Gastroesophageal sphincter (tissue), 4 donors: ENCODE data around the gene HOXA1. TPM values are rescaled to one million over a fixed set of nuclear protein-coding genes. Genes with fewer than 3 reads are reported as not detected.

Experiments used
- ATAC-seq: fragments of 150-250 bp; one replicate; pipeline ENCODE4 v1.9.1; 2016; ENCODE audit warnings: mild to moderate bottlenecking, moderate library complexity
- H3K27ac ChIP-seq, 4 donors: fragments of 200-600 bp; sonication (generic) in 3 of 4; 1 replicate in 3 of 4; 2 replicates in 1 of 4; pipeline ENCODE4 v1.5.1; 2016 to 2019
- H3K27me3 ChIP-seq: fragments of 200-600 bp; sonication (generic); one replicate; pipeline ENCODE4 v1.5.1; 2019
- H3K36me3 ChIP-seq, 2 donors: fragments of 200-600 bp; sonication (generic); one replicate each; pipeline ENCODE4 v1.5.1; 2019; ENCODE audit warnings: control low read depth in 1 of 2
- H3K4me1 ChIP-seq, 3 donors: fragments of 200-600 bp; sonication (generic); 1 replicate in 2 of 3; 2 replicates in 1 of 3; pipeline ENCODE4 v1.5.1; 2016 to 2019; ENCODE audit warnings: control low read depth in 2 of 3
- H3K4me3 ChIP-seq, 2 donors: fragments of 200-600 bp; sonication (generic); one replicate each; pipeline ENCODE4 v1.5.1; 2019; ENCODE audit warnings: mild to moderate bottlenecking in 1 of 2, moderate library complexity in 1 of 2
- H3K9me3 ChIP-seq, 3 donors: fragments of 200-600 bp; sonication (generic); one replicate each; pipeline ENCODE4 v1.5.1; 2017 to 2019; ENCODE audit warnings: control low read depth in 2 of 3
- CTCF ChIP-seq, 4 experiments: fragments of 200-600 bp in 2 of 4; fragments of 450-650 bp in 2 of 4; sonication (generic) in 1 of 4; IDR thresholded peaks; one replicate each; pipeline ENCODE4 v1.5.1; 2017 to 2019; ENCODE audit warnings: antibody characterized with exemption in 4 of 4, mild to moderate bottlenecking in 2 of 4, moderate library complexity in 2 of 4
- EP300 ChIP-seq: sonication (generic); formaldehyde crosslinking; IDR thresholded peaks from one replicate; pipeline ENCODE4 v1.6.1; 2017; ENCODE audit warnings: antibody characterized with exemption, mild to moderate bottlenecking
- POLR2A ChIP-seq, 2 donors: fragments of 450-650 bp; IDR thresholded peaks; one replicate each; pipeline ENCODE4 v1.6.1; 2017; ENCODE audit warnings: antibody characterized with exemption in 2 of 2, mild to moderate bottlenecking in 2 of 2, moderate library complexity in 1 of 2
- POLR2AphosphoS5 ChIP-seq: sonication (generic); formaldehyde crosslinking; IDR thresholded peaks from one replicate; pipeline ENCODE4 v1.6.1; 2017; ENCODE audit warnings: antibody characterized with exemption
- WGBS, 2 donors: methylation state at CpG; one replicate each; pipeline ENCODE4 v1.1.5; 2018; ENCODE audit warnings: low coverage in 1 of 2; 5-methylcytosine and 5-hydroxymethylcytosine counted together
- total RNA-seq, 4 donors: library from RNA; depleted of rRNA; stranded (reverse); fragments of >200 nt; gene quantifications; one replicate each; pipeline ENCODE4 v1.1.0, GENCODE V29; 2016

Gene HOXA1
- total RNA-seq, 4 donors from 2014 or later = 0.23 to 2.3 (median 0.27) TPM; not detected in 1

DNA sequence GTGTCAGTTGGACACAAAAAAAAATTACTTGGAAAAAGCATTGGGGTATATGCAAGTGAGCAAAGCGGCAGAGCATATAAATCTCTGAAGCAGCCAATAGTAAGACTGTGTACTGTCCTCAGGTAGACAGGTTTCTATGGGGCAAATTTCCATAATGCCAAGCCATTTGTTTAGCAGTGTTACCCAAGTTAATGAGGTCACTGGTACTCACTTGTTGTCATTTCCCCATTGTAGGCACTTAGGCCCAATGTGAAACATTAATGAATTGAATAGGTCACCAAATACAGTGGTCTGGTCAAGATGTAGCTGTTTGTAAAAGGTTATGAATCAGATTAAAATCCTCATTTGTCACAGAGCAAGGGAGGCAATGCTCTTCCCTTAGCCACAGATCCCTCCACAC lies 27.5 kb downstream of the HOXA1 start:
- 88 to 94% methylated on average over 1 of the region's 1 CpG for WGBS, 2 donors
- no peaks in the 10 kb centered on the region for H3K36me3 ChIP-seq
- H3K4me3 ChIP-seq = no peak overlapping the region
- no peak for TF ChIP-seq EP300
- TF ChIP-seq CTCF (IDR thresholded peaks at IDR 0.05) = no peak
- no peak for TF ChIP-seq POLR2AphosphoS5
- no peak for TF ChIP-seq POLR2A (IDR thresholded peaks at IDR 0.05)
- no peaks in the 10 kb centered on the region for H3K27me3 ChIP-seq
- ATAC-seq = no peak
- no peaks in the 10 kb centered on the region for H3K9me3 ChIP-seq
- peaks cover 0 to 12% (median 0%) of the 10 kb centered on the region in 3 donors for H3K4me1 ChIP-seq
- no peak overlapping the region for H3K27ac ChIP-seq

DNA sequence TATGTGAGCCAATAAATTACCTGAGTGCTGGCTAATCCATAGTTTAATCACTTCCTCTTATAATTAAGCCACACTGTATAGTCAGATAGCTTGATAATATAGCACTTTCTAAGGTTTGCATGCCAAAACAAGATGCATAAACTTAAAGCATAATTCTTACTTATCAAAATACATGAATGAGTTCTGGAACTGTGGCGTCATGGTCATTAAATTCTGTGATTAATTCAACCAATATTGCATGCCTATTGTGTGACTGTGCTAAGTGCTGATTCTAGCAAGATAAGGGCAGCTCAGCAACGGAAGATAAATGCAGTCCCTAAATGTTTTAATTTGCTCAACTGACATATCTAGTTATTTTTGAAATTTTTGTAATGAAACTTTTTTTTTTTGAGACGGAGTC lies 29.7 kb downstream of the HOXA1 start:
- TF ChIP-seq POLR2AphosphoS5 (no peak), CTCF (IDR thresholded peaks at IDR 0.05) (no peak)
- Histone ChIP-seq H3K36me3 (no peaks in the 10 kb centered on the region), H3K9me3 (no peaks in the 10 kb centered on the region), H3K4me1 (peaks cover 0 to 12% (median 0%) of the 10 kb centered on the region in 3 donors), H3K4me3 (no peak overlapping the region), H3K27me3 (no peaks in the 10 kb centered on the region), H3K27ac (no peak overlapping the region)
- no peak for ATAC-seq
- WGBS, 2 donors = 76 to 100% methylated on average over 1 to 3 of the region's 3 CpGs

DNA sequence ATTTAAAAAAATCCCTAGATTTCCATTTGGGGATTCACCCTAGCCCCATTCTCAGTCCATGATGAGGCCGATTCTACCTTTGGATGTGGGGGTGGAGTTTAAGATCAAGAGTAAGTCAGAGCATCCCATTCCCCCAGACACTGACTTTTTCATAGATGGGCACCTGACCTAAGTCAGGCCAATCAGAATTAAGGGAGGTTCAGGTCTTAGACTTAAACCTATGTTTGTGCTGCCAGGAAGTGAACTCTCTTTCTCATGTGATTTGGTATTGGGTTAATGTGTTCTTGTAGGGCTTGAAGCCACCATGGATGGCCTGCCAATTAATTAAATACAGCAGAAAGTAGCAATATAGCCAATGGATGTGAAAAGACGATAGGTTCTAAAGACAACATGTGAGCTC lies 30.1 kb downstream of the HOXA1 start:
- peaks cover 0 to 12% (median 0%) of the 10 kb centered on the region in 3 donors for H3K4me1 ChIP-seq
- TF ChIP-seq POLR2A (IDR thresholded peaks at IDR 0.05) (no peak), EP300 (no peak), POLR2AphosphoS5 (no peak), CTCF (IDR thresholded peaks at IDR 0.05) (no peak)
- no peaks in the 10 kb centered on the region for H3K9me3 ChIP-seq
- no peaks in the 10 kb centered on the region for H3K36me3 ChIP-seq
- H3K27me3 ChIP-seq = no peaks in the 10 kb centered on the region
- no peak for ATAC-seq
- H3K4me3 ChIP-seq = no peak overlapping the region
- H3K27ac ChIP-seq = no peak overlapping the region
- WGBS, 2 donors = 88 to 96% methylated on average over 2 of the region's 2 CpGs

DNA sequence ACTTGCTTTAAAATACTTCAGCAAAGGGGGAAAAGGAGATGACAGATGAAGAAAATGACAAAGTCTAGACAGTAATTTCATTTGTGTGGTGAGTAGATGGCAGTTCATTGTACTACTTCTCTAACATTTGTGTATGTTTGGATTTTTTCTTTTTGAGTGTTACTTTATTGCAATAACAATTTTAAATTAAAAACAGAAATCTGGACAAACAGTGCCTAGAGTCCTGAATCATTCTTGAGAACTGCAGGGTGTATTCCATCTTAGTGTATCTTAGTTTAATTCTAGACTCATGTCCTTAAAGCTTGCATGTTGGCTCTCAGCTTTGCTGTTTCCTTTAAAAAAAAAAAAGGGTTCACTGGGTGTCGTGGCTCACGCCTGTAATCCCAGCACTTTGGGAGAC lies 31.1 kb downstream of the HOXA1 start:
- WGBS, 2 donors = no CpG with 5 or more reads among the region's 2 CpGs

More for the DNA sequence above, 31.1 kb downstream of the HOXA1 start:
- no peak for ATAC-seq
- Histone ChIP-seq H3K36me3 (no peaks in the 10 kb centered on the region), H3K9me3 (no peaks in the 10 kb centered on the region), H3K4me1 (peaks cover 0 to 12% (median 0%) of the 10 kb centered on the region in 3 donors), H3K27ac (no peak overlapping the region), H3K4me3 (no peak overlapping the region), H3K27me3 (no peaks in the 10 kb centered on the region)
- TF ChIP-seq EP300 (no peak), CTCF (IDR thresholded peaks at IDR 0.05) (no peak), POLR2AphosphoS5 (no peak)
